ENCODE data around the gene ARHGEF4.

The ARHGEF4 gene

GRCh38 chr2:130882111-130882690 is 45.5 kb downstream of the ARHGEF4 start:
- H3K4me3 ChIP-seq (ENCODE audit: low read length), result no peak overlapping the region
- no peak overlapping the region for H3K9ac ChIP-seq (ENCODE audit: low read length)
- H3K4me1 ChIP-seq (ENCODE audit: control insufficient read depth, insufficient read depth, low read length), result no peaks in the 10 kb centered on the region
- DNase-seq (ENCODE audit: low read depth), result no peak
- H3K36me3 ChIP-seq (ENCODE audit: control insufficient read depth, insufficient read depth, low read length, severe bottlenecking), result no peaks in the 10 kb centered on the region
- H3K9me3 ChIP-seq (ENCODE audit: control insufficient read depth, low read length), result peaks cover 5% of the 10 kb centered on the region
- H3K27me3 ChIP-seq (replicated peaks; ENCODE audit: control insufficient read depth, insufficient read depth, low read length), result peaks cover 20% of the 10 kb centered on the region

- Histone ChIP-seq H3K9me3 (ENCODE audit: control insufficient read depth, low read length) (peaks cover 5% of the 10 kb centered on the region), H3K4me1 (ENCODE audit: control insufficient read depth, insufficient read depth, low read length) (no peaks in the 10 kb centered on the region), H3K9ac (ENCODE audit: low read length) (no peak overlapping the region), H3K27me3 (replicated peaks; ENCODE audit: control insufficient read depth, insufficient read depth, low read length) (peaks cover 21% of the 10 kb centered on the region), H3K4me3 (ENCODE audit: low read length) (no peak overlapping the region), H3K36me3 (ENCODE audit: control insufficient read depth, insufficient read depth, low read length, severe bottlenecking) (no peaks in the 10 kb centered on the region)
- DNase-seq (ENCODE audit: low read depth), result no peak
Observed at GRCh38 chr2:130882991-130883390, 46.3 kb downstream of the ARHGEF4 start.

GRCh38 chr2:130883496-130883895 is 46.8 kb downstream of the ARHGEF4 start:
- no peak for DNase-seq (ENCODE audit: low read depth)
- peaks cover 25% of the 10 kb centered on the region for H3K27me3 ChIP-seq (replicated peaks; ENCODE audit: control insufficient read depth, insufficient read depth, low read length)
- no peaks in the 10 kb centered on the region for H3K36me3 ChIP-seq (ENCODE audit: control insufficient read depth, insufficient read depth, low read length, severe bottlenecking)
- no peak overlapping the region for H3K9ac ChIP-seq (ENCODE audit: low read length)
- no peaks in the 10 kb centered on the region for H3K9me3 ChIP-seq (ENCODE audit: control insufficient read depth, low read length)
- H3K4me3 ChIP-seq (ENCODE audit: low read length), result no peak overlapping the region
- no peaks in the 10 kb centered on the region for H3K4me1 ChIP-seq (ENCODE audit: control insufficient read depth, insufficient read depth, low read length)

GRCh38 chr2:130884013-130884412 is 47.3 kb downstream of the ARHGEF4 start:
- Histone ChIP-seq H3K4me3 (ENCODE audit: low read length) (no peak overlapping the region), H3K36me3 (ENCODE audit: control insufficient read depth, insufficient read depth, low read length, severe bottlenecking) (no peaks in the 10 kb centered on the region), H3K4me1 (ENCODE audit: control insufficient read depth, insufficient read depth, low read length) (no peaks in the 10 kb centered on the region), H3K9me3 (ENCODE audit: control insufficient read depth, low read length) (no peaks in the 10 kb centered on the region), H3K27me3 (replicated peaks; ENCODE audit: control insufficient read depth, insufficient read depth, low read length) (peaks cover 27% of the 10 kb centered on the region), H3K9ac (ENCODE audit: low read length) (no peak overlapping the region)
- no peak for DNase-seq (ENCODE audit: low read depth)

- Histone ChIP-seq H3K9me3 (ENCODE audit: control insufficient read depth, low read length) (no peaks in the 10 kb centered on the region), H3K9ac (ENCODE audit: low read length) (no peak overlapping the region), H3K36me3 (ENCODE audit: control insufficient read depth, insufficient read depth, low read length, severe bottlenecking) (no peaks in the 10 kb centered on the region), H3K27me3 (replicated peaks; ENCODE audit: control insufficient read depth, insufficient read depth, low read length) (peaks cover 25% of the 10 kb centered on the region), H3K4me3 (ENCODE audit: low read length) (no peak overlapping the region), H3K4me1 (ENCODE audit: control insufficient read depth, insufficient read depth, low read length) (no peaks in the 10 kb centered on the region)
- no peak for DNase-seq (ENCODE audit: low read depth)
Observed at GRCh38 chr2:130884503-130884902, 47.8 kb downstream of the ARHGEF4 start.

- Histone ChIP-seq H3K4me1 (ENCODE audit: control insufficient read depth, insufficient read depth, low read length) (no peaks in the 10 kb centered on the region), H3K27me3 (replicated peaks; ENCODE audit: control insufficient read depth, insufficient read depth, low read length) (peaks cover 19% of the 10 kb centered on the region), H3K36me3 (ENCODE audit: control insufficient read depth, insufficient read depth, low read length, severe bottlenecking) (no peaks in the 10 kb centered on the region), H3K9me3 (ENCODE audit: control insufficient read depth, low read length) (no peaks in the 10 kb centered on the region), H3K9ac (ENCODE audit: low read length) (no peak overlapping the region), H3K4me3 (ENCODE audit: low read length) (no peak overlapping the region)
- no peak for DNase-seq (ENCODE audit: low read depth)
Observed at GRCh38 chr2:130887643-130888042, 50.9 kb downstream of the ARHGEF4 start.

GRCh38 chr2:130890941-130891669 is 54.4 kb downstream of the ARHGEF4 start:
- Histone ChIP-seq H3K4me1 (ENCODE audit: control insufficient read depth, insufficient read depth, low read length) (no peaks in the 10 kb centered on the region), H3K9me3 (ENCODE audit: control insufficient read depth, low read length) (no peaks in the 10 kb centered on the region), H3K36me3 (ENCODE audit: control insufficient read depth, insufficient read depth, low read length, severe bottlenecking) (no peaks in the 10 kb centered on the region), H3K4me3 (ENCODE audit: low read length) (no peak overlapping the region), H3K27me3 (replicated peaks; ENCODE audit: control insufficient read depth, insufficient read depth, low read length) (peaks cover 19% of the 10 kb centered on the region), H3K9ac (ENCODE audit: low read length) (no peak overlapping the region)
- no peak for DNase-seq (ENCODE audit: low read depth)

- DNase-seq (ENCODE audit: low read depth), result no peak
- H3K27me3 ChIP-seq (replicated peaks; ENCODE audit: control insufficient read depth, insufficient read depth, low read length), result peaks cover 22% of the 10 kb centered on the region
Observed at GRCh38 chr2:130891966-130892365, 55.3 kb downstream of the ARHGEF4 start.

GRCh38 chr2:130892793-130893785 is 56.4 kb downstream of the ARHGEF4 start:
- no peaks in the 10 kb centered on the region for H3K36me3 ChIP-seq (ENCODE audit: control insufficient read depth, insufficient read depth, low read length, severe bottlenecking)
- no peaks in the 10 kb centered on the region for H3K4me1 ChIP-seq (ENCODE audit: control insufficient read depth, insufficient read depth, low read length)
- peaks cover 17% of the 10 kb centered on the region for H3K27me3 ChIP-seq (replicated peaks; ENCODE audit: control insufficient read depth, insufficient read depth, low read length)
- H3K4me3 ChIP-seq (ENCODE audit: low read length), result no peak overlapping the region
- no peak for DNase-seq (ENCODE audit: low read depth)
- no peak overlapping the region for H3K9ac ChIP-seq (ENCODE audit: low read length)
- no peaks in the 10 kb centered on the region for H3K9me3 ChIP-seq (ENCODE audit: control insufficient read depth, low read length)

More at GRCh38 chr2:130891966-130892365, 55.3 kb downstream of the ARHGEF4 start:
- Histone ChIP-seq H3K9me3 (ENCODE audit: control insufficient read depth, low read length) (no peaks in the 10 kb centered on the region), H3K9ac (ENCODE audit: low read length) (no peak overlapping the region), H3K4me1 (ENCODE audit: control insufficient read depth, insufficient read depth, low read length) (no peaks in the 10 kb centered on the region), H3K4me3 (ENCODE audit: low read length) (no peak overlapping the region), H3K36me3 (ENCODE audit: control insufficient read depth, insufficient read depth, low read length, severe bottlenecking) (no peaks in the 10 kb centered on the region)

GRCh38 chr2:130894326-130894942 is 57.7 kb downstream of the ARHGEF4 start:
- no peaks in the 10 kb centered on the region for H3K4me1 ChIP-seq (ENCODE audit: control insufficient read depth, insufficient read depth, low read length)
- H3K9ac ChIP-seq (ENCODE audit: low read length), result no peak overlapping the region
- no peaks in the 10 kb centered on the region for H3K36me3 ChIP-seq (ENCODE audit: control insufficient read depth, insufficient read depth, low read length, severe bottlenecking)
- no peaks in the 10 kb centered on the region for H3K9me3 ChIP-seq (ENCODE audit: control insufficient read depth, low read length)
- no peak overlapping the region for H3K4me3 ChIP-seq (ENCODE audit: low read length)
- no peak for DNase-seq (ENCODE audit: low read depth)
- H3K27me3 ChIP-seq (replicated peaks; ENCODE audit: control insufficient read depth, insufficient read depth, low read length), result peaks cover 11% of the 10 kb centered on the region

- Histone ChIP-seq H3K36me3 (ENCODE audit: control insufficient read depth, insufficient read depth, low read length, severe bottlenecking) (no peaks in the 10 kb centered on the region), H3K4me3 (ENCODE audit: low read length) (no peak overlapping the region), H3K9ac (ENCODE audit: low read length) (no peak overlapping the region), H3K9me3 (ENCODE audit: control insufficient read depth, low read length) (no peaks in the 10 kb centered on the region), H3K27me3 (replicated peaks; ENCODE audit: control insufficient read depth, insufficient read depth, low read length) (peaks cover 19% of the 10 kb centered on the region), H3K4me1 (ENCODE audit: control insufficient read depth, insufficient read depth, low read length) (no peaks in the 10 kb centered on the region)
- DNase-seq (ENCODE audit: low read depth), result no peak
Observed at GRCh38 chr2:130896813-130897212, 60.1 kb downstream of the ARHGEF4 start.
